ENCODE measurements around the gene TNNI3.
"Not testable (repeated sequence)": the region's sequence is repeated elsewhere in the genome, so short reads cannot be mapped to it uniquely, and the experiment has no call there.

The TNNI3 gene

DNA sequence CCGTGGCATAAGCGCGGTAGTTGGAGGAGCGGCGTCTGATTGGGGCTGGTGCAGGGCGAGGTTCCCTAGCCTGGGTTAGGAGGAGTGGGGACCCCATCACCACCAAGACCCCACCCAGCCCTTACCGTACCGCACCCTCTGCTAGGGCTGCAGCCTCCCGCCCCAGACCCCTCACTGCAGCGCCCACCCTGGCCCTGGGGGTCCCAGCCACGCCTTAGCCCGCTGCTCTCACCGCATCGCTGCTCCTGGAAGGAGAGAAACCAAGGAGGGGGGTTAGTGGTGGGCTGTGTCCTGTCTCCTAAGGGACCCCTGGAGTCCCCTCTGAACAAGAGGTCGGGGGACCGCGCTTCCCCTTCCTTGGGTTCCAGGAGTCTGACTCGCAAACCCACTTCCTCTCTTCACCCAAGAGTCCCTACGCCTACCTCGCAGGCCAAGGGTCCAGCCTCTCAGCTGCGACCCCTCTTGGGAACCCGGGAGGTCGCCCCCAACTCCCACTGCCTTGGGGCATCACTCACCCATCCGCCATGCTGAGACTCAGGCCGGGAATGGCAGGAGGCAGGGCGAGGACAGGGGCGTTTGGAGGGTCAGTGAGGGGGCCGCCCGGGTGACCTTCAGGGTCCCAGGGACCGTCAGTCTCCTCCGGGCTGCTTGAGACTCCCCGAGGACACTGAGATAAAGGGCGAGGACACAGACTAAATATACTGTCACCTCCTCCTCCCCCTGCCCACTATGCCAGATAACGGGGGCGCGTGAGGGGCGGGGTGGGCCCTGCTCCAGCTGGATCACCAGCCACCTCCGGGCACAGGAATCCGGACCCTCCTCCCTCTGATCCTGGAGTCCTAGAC lies at the start of gene TNNI3:
TSS of gene TNNI3 (minus strand) at position 669 of the 845 bp plus-strand sequence. CDS start at position 526, 143 bp downstream.
- no peak for DNase-seq (ENCODE audit: low read depth)

DNA sequence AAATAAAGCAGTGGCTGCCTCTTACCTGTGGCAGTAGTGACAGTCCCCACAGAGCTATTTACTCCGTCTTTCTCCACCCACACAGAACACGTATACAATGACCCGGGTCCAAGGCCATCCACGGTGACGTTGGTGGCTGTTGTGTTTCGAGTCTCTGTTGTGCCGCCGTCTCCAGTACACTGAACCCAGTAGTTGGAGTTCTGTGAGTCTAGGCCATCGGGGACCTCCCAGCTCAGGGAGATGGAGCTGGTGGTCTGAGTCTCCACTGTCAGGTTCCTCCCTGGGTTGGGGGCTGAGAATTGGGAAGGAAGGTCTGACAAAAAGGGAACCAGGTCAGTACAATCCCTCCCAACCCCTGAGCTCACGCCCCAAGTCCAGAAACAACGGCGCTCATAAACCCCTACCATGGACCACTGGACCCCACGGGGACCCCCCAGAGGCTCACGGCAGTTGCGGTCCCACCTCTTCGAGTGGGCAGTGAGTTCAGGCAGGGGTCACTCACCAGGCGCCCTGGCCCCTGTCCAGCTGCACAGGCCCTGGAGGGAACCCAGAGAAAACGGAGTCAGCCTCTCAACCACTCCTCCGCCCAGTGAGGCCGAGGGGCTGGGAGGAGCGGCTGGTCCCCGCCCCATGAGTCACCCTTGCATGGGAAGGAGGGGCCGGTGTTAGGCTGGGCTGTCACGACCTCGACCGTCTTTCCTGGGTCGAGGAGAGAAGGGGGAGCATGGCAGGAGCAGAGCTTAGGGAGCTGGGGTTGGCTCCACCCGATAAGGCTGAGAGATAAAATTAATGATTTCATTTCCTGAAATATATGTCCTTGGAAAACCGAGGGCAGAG lies 49.4 kb upstream of the TNNI3 start:
- peak; percentile 15 for DNase-seq (ENCODE audit: low read depth)

- not testable (repeated sequence) for DNase-seq (ENCODE audit: low read depth)
Observed at GRCh38 chr19:55202199-55202598, 44.7 kb upstream of the TNNI3 start.

- no peak for DNase-seq (ENCODE audit: low read depth)
Observed at GRCh38 chr19:55199620-55200204, 42.2 kb upstream of the TNNI3 start.

- DNase-seq (ENCODE audit: low read depth): no peak
Observed at GRCh38 chr19:55198651-55199050, 41.1 kb upstream of the TNNI3 start.

GRCh38 chr19:55197528-55197927 lies 40.0 kb upstream of the TNNI3 start:
- no peak for DNase-seq (ENCODE audit: low read depth)

DNA sequence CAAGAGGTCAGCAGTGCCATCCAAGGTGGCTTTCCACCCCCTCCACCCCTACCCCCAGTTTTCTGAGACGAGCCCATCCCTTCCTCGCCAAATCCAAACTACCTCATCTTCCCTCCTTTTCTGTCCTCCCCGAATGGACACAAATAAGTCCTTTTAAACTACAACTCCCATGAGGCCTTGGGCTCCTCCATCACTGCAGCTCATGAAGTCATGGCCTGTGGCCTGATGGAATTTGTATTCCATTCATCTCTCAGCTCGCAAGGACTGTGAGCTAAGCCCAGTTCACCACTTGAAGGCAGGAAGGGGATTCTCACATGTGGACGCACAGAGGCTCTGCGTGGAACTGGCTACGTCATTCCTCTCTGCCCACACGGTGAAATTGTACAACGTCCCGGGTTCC lies 39.3 kb upstream of the TNNI3 start:
- no peak for DNase-seq (ENCODE audit: low read depth)

DNA sequence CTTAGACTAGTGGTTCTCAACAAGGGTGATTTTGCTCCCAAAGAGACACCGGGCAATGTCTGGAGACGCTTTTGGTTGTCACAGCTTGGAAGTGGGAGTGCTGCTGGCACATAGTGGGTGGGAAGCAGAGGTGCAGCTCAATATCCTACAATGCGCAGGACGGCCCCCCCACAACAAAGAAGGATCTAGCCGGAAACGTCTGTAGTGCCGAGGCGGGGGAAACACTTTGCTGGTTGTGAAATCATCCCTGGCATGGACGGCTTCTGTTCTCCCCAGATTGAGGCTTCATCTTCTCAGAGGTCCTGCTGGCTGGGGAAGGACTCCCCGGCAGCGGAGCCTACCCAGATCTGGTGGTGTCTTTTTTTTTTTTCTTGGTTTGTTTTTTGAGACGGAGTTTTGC lies 35.9 kb upstream of the TNNI3 start:
- DNase-seq (ENCODE audit: low read depth): no peak

GRCh38 chr19:55189403-55189835 lies 31.9 kb upstream of the TNNI3 start:
- DNase-seq (ENCODE audit: low read depth): no peak

DNA sequence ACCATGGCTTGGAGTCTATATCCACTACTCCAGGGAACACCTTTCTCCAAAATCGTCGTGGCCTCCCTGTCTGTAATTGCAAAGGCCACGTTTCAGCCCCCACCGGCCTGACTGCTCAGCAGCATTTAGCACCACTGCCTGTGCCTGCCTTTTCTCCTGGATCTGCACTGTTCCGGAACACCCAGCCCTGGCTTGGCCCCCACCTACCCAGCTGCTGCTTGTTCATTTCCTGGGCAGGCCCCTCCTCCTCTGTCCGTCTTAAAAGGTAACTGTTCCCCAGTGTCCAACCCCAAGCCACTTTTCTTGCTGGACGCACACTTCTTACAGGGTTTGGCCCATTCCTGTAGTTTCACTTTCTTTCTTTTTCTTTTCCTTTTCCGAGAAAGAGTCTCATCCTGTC lies 31.1 kb upstream of the TNNI3 start:
- no peak for DNase-seq (ENCODE audit: low read depth)

- DNase-seq (ENCODE audit: low read depth): no peak
Observed at GRCh38 chr19:55186080-55186479, 28.5 kb upstream of the TNNI3 start.

DNA sequence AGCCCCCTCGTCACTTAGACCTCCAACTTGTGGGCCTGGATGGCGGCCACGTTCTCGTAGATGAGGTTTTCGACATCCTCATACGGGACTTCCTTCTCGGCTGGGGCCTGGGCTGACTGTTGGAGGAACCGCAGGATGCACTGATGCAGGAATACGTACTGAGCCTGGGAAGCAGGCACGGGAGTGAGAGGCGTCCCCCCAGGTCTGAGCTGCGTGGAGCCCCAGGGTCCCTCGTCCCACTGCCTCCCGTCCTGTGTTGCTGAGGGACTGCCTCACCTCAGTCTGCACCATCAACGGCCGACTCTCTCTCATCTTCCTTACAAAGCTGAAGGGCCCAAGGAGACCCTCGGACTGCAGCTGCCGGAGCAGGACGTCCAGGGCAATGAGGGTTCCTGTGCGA lies 24.2 kb upstream of the TNNI3 start:
- DNase-seq (ENCODE audit: low read depth): no peak

DNA sequence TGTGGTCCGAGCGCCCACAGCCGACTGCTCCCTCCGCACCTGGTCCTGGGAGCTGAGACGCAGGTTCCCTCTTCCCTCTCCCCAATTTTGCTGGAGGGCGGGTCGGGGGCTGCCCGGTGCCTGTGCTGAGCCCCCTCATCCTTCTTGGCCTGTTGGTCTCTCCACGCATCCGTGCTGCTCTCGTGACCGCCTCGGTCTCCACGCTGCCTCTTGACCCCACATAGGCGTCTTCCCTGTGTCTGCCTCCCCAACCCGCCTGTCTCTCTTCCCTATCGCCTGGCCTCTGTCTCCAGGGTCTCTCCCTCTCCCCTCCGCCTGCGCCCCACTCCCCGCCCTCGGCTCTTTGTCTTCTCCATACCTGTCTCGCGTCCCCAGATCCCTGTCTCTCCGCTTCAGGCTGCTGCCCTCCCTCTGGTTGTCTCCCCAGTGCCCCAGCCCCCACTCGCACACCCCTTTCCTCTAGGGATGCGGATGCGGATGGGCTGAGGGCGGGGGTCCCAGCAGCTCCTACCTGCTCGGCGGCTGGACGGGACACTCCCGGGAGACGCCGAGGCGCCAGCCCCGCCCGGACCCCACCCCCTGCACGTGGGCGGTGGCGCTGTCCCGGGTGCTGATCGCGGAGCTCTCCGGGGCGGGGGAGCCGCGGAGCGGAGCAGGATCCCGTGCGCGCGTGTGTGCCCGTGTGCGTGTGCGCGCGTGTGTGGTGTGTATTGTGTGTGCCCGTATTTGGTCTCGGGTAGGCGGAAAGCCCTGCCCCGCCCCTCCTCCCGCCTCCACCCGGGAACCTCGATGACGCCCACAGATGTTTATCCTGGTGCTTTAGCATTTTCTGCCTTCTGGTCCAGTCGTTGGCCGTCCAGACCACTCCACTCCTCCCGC lies 22.3 kb upstream of the TNNI3 start, which contains the start of gene SYT5:
TSS of gene SYT5 (minus strand) at position 684 of the 879 bp plus-strand sequence. CDS start 1,248 bp downstream, outside the sequence.
- DNase-seq (ENCODE audit: low read depth): peak; percentile 35

DNA sequence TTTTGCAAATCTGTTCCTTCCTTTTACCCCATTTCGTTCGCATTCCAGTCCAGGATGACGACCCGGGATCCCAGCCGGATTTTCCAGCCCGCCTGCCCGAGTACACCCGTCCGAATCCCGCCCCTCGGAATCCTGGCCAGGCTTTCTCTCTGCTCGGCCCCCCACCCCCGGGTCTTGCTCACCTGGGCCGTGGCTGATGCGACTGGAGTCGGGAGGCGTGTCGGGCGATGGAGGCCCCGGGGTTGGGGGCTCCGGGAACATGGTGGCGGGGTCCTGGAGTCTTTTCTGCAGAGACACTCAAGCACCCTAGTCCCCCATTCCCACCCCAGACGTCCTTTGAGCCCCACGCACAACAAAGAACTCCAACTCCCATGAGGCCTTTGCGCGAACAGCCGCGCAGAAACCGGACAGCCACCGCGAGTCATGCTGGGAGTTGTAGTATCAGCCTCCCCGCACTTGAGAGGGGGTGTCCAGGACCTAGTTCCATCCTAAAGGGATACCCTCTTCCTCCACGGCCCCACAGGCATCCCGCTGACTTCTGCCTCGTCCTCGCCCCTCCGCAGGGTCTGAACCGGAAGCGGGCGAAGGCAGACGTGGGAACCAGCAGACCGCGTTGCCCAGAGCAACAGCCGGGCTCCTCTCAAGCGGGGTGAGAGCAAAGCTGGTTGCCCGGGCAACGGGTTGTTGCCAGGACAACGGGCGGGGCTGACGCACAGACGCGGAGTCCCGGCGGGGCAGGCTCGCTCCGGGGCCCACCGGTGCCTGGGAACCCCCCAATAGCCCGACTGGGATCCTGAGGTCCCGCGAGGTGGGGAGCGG lies 21.5 kb upstream of the TNNI3 start:
- DNase-seq (ENCODE audit: low read depth): peak; percentile 80

DNA sequence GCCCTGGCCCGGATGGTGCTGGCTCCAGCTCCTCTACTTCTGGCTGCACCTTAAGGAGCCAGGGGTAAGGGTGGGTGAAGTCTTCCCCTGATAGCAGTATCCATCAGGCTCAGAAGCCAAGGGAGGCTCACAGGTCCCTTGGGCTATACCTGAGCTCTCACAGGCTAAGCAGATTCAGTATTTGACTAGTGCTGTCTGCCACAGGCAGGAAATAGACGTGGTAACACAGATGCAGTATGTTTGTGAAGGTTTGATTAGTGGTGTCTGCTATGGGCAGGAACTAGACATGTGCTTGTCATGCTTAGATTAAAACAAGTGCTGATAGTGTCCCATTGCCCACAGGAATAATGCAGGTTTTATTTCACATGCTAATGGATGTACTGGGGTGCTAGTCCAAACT lies 18.5 kb upstream of the TNNI3 start:
- no peak for DNase-seq (ENCODE audit: low read depth)

DNA sequence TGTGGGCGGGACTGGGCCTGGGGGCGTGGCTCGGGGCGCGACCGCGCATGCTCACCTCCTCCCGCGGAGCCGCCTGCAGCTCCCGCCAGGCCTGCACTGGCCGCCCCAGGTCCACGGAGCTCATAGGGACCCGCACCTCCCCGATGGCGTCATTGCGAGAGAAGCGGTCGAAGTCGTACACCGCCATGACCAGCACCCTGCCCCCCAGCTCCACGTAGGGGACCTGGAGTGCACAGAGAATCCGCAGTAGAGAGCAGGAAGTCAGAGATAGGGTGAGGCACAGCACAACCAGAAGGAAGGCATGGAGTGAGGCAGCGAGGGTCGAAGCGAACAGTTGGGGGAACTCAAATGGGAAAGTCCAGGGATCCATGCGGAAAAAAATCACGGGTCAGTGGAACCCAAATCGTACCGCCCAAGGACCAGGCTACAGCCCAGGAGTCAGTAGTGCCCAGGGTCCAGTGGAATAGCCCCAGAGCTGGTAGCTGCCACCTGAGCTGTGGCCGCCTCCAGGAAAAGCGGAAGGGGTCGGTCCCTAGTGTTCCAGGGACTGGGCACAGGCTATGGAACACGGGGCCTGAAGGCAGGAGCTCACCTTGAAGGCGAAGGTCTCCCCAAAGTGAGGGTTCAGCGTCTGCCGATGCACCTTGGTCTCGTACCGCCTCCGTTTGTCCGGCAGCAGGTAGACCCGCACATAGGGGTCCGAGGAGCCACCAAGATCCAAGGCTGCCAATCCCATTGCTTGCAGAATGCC lies 17.8 kb upstream of the TNNI3 start:
- no peak for DNase-seq (ENCODE audit: low read depth)

DNA sequence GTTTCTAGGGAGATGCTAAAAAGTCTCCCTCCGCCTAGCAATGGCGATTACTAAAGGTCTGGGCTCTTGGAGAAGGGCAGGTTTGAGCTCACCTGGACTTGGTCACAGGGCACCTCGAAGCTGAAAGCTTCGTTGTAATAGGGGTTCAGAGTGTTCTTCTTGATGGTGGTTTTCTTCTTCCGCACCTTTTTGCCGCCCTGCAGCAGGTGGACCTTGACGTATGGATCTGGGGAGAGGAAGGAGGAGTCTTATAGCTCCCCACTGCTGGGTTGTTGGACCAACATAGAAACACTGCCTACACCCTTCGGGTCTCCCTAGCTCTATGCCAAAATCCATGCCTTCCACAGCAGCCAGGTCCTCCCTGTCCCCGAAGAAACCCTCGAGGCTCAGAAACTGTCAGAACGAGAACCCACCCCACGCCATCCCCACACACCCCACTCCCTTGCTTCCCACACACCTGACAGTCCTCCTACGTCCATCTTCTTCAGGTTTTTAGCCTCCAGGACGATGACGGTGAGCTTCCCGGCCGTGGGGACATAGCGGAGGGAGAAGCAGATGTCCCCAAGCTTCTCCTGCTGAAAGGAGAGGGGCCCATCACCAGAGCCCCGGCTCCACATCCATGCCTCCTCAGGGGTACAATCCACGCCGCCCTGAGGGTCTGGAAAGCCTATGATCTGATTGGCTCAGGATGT lies 17.0 kb upstream of the TNNI3 start:
- no peak for DNase-seq (ENCODE audit: low read depth)

DNA sequence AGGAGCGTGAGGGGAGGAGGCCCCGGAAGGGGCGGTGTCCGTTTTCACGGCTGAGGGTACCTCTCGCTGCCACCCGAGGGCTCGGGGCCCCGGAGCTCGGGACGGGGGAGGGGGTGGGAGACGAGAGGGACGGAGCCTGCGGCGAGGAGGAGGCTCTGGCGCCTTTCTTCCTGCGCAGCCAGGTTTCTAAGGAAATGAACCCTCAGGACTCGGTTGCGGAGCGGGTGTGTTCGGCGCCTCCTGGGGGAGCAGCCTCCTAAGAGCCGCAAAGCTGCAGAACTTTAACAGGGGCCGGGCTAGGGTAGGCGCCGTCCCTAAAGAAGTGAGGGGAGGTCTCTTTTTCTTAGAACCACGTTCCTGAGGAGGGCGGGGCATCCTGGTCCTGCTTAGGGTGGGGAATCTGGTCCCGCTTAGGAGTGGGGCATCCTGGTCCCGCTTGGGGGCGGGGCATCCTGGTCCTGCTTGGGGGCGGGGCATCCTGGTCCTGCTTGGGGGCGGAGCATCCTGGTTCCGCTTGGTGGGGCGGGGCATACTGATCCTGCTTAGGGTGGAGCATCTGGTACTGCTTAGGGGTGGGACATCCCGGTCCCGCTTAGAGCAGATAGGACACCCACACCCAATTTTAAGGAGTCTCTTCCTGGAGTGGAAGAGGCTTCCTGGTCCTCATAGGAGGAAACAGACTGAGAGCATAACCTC lies 16.3 kb upstream of the TNNI3 start:
- DNase-seq (ENCODE audit: low read depth): no peak
